Ishikawa (cell line): ENCODE data around the gene SLC35G3.

Experiments used
- EP300 ChIP-seq: IDR thresholded peaks from 2 replicates; pipeline ENCODE4 v1.6.1; 2012; ENCODE audit warnings: borderline replicate concordance
- MAX ChIP-seq: IDR thresholded peaks from 2 replicates; pipeline ENCODE4 v1.6.1; 2012
- RAD21 ChIP-seq: IDR thresholded peaks from 2 replicates; pipeline ENCODE4 v1.6.1; 2012; ENCODE audit warnings: low read depth

GRCh38 chr17:35185849-35186248, 8.3 kb downstream of the SLC35G3 start:
- TF ChIP-seq RAD21 (no peak), EP300 (no peak), MAX (no peak)
